PC-3 (cell line): ENCODE data around the gene CRYBA1. TPM values are rescaled to one million over a fixed set of nuclear protein-coding genes. Genes with fewer than 3 reads are reported as not detected.

Source experiments
- ATAC-seq: fragments of 200-7000 bp; cut with Tn5 transposase; 2 replicates; pipeline ENCODE4 v1.9.1; 2020; ENCODE audit warnings: mild to moderate bottlenecking, moderate library complexity
- BruUV-seq: library from RNA; stranded (reverse); fragments of 400-500 nt; replicated peaks from 2 replicates; lab custom pipeline; 2021; lab: Mats Ljungman, UMichigan
- CTCF ChIA-PET: fragments of 300-600 bp; sonication (Branson Sonifier 250); formaldehyde crosslinking; loops from one replicate; lab custom pipeline; 2022; ENCODE audit warnings: antibody characterized with exemption; lab: Charles Lee
- POLR2A ChIA-PET: fragments of 300-600 bp; sonication (Branson Sonifier 250); formaldehyde crosslinking; loops from one replicate; lab custom pipeline; 2022; ENCODE audit warnings: antibody characterized with exemption; ENCODE audit not compliant: unreplicated experiment; lab: Charles Lee
- DNase-seq: peaks from one replicate; pipeline ENCODE4 v3.0.0-alpha.2; 2015
- H2AFZ ChIP-seq: fragments of 300-600 bp; sonication (generic); 2 replicates; pipeline ENCODE4 v1.6.0; 2016; ENCODE audit warnings: antibody characterized with exemption, low read length
- H3F3A ChIP-seq: fragments of 300-600 bp; sonication (generic); one replicate; pipeline ENCODE4 v1.6.0; 2017; ENCODE audit warnings: antibody characterized with exemption, low read length, control low read depth, mild to moderate bottlenecking; ENCODE audit not compliant: unreplicated experiment
- H3K27ac ChIP-seq: fragments of 300-600 bp; sonication (generic); 2 replicates; pipeline ENCODE4 v1.5.1; 2016; ENCODE audit warnings: mild to moderate bottlenecking, low read length
- H3K27me3 ChIP-seq: fragments of 300-600 bp; sonication (generic); 2 replicates; pipeline ENCODE4 v1.6.1; 2016; ENCODE audit warnings: low read length, mixed read lengths
- H3K36me3 ChIP-seq: fragments of 300-600 bp; sonication (generic); 2 replicates; pipeline ENCODE4 v1.6.1; 2016; ENCODE audit warnings: low read depth, mixed run types, low read length, mixed read lengths
- H3K4me1 ChIP-seq: fragments of 300-600 bp; sonication (generic); 2 replicates; pipeline ENCODE4 v1.5.1; 2016; ENCODE audit warnings: low read length; ENCODE audit not compliant: insufficient read depth
- H3K4me2 ChIP-seq: fragments of 300-600 bp; sonication (generic); 2 replicates; pipeline ENCODE4 v1.6.0; 2016; ENCODE audit warnings: low read length
- H3K4me3 ChIP-seq: fragments of 300-600 bp; sonication (generic); 2 replicates; pipeline ENCODE4 v1.5.1; 2016; ENCODE audit warnings: mild to moderate bottlenecking, low read length, mixed read lengths
- H3K79me2 ChIP-seq: fragments of 300-600 bp; sonication (generic); 2 replicates; pipeline ENCODE4 v1.6.1; 2017; ENCODE audit warnings: low read length, mixed read lengths
- H3K9ac ChIP-seq: fragments of 300-600 bp; sonication (generic); 2 replicates; pipeline ENCODE4 v1.6.0; 2016; ENCODE audit warnings: mild to moderate bottlenecking, low read length
- H3K9me2 ChIP-seq: fragments of 300-600 bp; sonication (generic); replicated peaks from 2 replicates; pipeline ENCODE4 v1.6.1; 2016; ENCODE audit warnings: mixed run types, low read length, mixed read lengths
- H3K9me3 ChIP-seq: fragments of 300-600 bp; sonication (generic); 2 replicates; pipeline ENCODE4 v1.6.1; 2016; ENCODE audit warnings: low read length, mixed read lengths
- H4K20me1 ChIP-seq: fragments of 300-600 bp; sonication (generic); 2 replicates; pipeline ENCODE4 v1.6.1; 2016; ENCODE audit warnings: low read length, mixed read lengths
- EZH2 ChIP-seq: fragments of 300-600 bp; sonication (generic); IDR thresholded peaks from one replicate; pipeline ENCODE4 v1.6.1; 2017; ENCODE audit warnings: antibody characterized with exemption, mild to moderate bottlenecking, low read length; ENCODE audit not compliant: unreplicated experiment
- EZH2phosphoT487 ChIP-seq: fragments of 300-600 bp; sonication (generic); IDR thresholded peaks from 2 replicates; pipeline ENCODE4 v1.6.1; 2018; ENCODE audit warnings: mild to moderate bottlenecking, antibody characterized with exemption, low read length, borderline replicate concordance
- intact Hi-C: fragments of 100-400 bp; cut with micrococcal nuclease; formaldehyde crosslinking; loops from 2 replicates; pipeline ENCODE4 v1.9.0; 2023
- total RNA-seq: library from RNA; depleted of rRNA; stranded (reverse); fragments of >200 nt; gene quantifications from 2 replicates; pipeline ENCODE4 v1.2.3, GENCODE V29; 2014
- TF ChIP-seq, protein P1 (sequence below): fragments of 300-600 bp; sonication (generic); conservative IDR thresholded peaks from 2 replicates; pipeline ENCODE4 v1.5.1; 2017; ENCODE audit warnings: antibody characterized with exemption, low read depth, mild to moderate bottlenecking, low read length

CRYBA1 gene
- total RNA-seq, 1 experiment from 2014 or later: not detected

DNA sequence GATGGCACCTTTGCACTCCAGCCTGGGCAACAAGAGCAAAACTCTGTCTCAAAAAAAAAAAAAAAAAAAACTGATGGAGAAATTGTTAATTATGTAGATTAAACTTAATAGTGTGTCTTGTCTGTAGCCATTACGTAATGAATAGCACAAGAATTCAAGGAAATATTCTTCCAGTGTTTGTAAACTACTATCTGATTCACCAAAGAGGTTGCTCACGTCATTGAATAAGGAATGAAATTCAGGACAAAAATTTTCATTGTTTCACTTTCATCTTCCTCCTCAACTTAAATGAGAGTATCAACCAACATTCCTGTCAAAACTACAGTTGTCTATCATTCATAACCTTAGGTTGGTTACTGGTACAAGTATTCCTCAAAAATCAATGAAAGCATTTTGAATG is 35.8 kb upstream of the CRYBA1 start:
- H3K36me3 ChIP-seq: no peaks in the 10 kb centered on the region
- intact Hi-C loops: no loop called here
- ChIA-PET POLR2A (no interaction called here), CTCF (no interaction called here)
- no peak overlapping the region for H2AFZ ChIP-seq
- TF ChIP-seq EZH2: no peak
- TF ChIP-seq, protein P1, sequence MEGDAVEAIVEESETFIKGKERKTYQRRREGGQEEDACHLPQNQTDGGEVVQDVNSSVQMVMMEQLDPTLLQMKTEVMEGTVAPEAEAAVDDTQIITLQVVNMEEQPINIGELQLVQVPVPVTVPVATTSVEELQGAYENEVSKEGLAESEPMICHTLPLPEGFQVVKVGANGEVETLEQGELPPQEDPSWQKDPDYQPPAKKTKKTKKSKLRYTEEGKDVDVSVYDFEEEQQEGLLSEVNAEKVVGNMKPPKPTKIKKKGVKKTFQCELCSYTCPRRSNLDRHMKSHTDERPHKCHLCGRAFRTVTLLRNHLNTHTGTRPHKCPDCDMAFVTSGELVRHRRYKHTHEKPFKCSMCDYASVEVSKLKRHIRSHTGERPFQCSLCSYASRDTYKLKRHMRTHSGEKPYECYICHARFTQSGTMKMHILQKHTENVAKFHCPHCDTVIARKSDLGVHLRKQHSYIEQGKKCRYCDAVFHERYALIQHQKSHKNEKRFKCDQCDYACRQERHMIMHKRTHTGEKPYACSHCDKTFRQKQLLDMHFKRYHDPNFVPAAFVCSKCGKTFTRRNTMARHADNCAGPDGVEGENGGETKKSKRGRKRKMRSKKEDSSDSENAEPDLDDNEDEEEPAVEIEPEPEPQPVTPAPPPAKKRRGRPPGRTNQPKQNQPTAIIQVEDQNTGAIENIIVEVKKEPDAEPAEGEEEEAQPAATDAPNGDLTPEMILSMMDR: no peak
- TF ChIP-seq EZH2phosphoT487: no peak
- no TSS peak for BruUV-seq
- no peaks in the 10 kb centered on the region for H3F3A ChIP-seq
- no peaks in the 10 kb centered on the region for H4K20me1 ChIP-seq
- no peaks in the 10 kb centered on the region for H3K79me2 ChIP-seq
- no peak overlapping the region for H3K27ac ChIP-seq
- DNase-seq: no peak
- no peaks in the 10 kb centered on the region for H3K9me3 ChIP-seq
- no peak for ATAC-seq
- H3K4me1 ChIP-seq: no peaks in the 10 kb centered on the region
- H3K9me2 ChIP-seq: no peaks in the 10 kb centered on the region
- H3K27me3 ChIP-seq: no peaks in the 10 kb centered on the region
- H3K4me2 ChIP-seq: no peak overlapping the region
- H3K9ac ChIP-seq: no peak overlapping the region
- H3K4me3 ChIP-seq: no peak overlapping the region

DNA sequence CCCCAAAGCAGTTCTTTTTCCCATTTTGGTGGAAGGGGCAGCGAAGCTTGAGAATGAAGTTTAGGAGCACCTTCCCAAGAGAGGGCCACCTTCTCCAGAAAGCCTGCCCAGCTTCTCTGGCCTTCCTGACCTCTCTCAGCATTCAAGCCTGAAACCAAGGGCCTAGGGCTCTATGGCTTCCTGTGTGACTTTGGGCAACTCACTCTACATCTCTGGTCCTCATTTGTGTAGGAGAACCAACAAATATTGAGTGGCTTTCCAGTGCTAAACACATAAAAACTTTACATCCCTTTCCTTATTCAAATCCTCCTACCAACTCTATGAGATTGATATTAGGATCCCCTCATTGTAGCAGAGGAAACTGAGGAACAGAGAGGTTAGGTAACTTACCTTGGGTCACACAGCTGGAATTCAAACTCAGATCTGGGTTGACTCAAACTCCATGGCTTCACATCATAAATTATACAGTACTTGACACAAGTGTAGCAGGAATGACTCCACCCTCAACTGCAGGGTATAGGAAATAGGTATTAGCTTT is 34.5 kb upstream of the CRYBA1 start:
- DNase-seq (no peak), ATAC-seq (no peak)
- Histone ChIP-seq H2AFZ (no peak overlapping the region), H3K27ac (no peak overlapping the region), H3F3A (no peaks in the 10 kb centered on the region), H3K9ac (no peak overlapping the region), H3K9me3 (no peaks in the 10 kb centered on the region), H3K36me3 (no peaks in the 10 kb centered on the region), H3K9me2 (no peaks in the 10 kb centered on the region), H3K79me2 (no peaks in the 10 kb centered on the region), H3K27me3 (no peaks in the 10 kb centered on the region), H3K4me2 (no peak overlapping the region), H3K4me1 (no peaks in the 10 kb centered on the region), H4K20me1 (no peaks in the 10 kb centered on the region), H3K4me3 (no peak overlapping the region)
- POLR2A ChIA-PET: no interaction called here
- TF ChIP-seq EZH2phosphoT487 (no peak), EZH2 (no peak)
- CTCF ChIA-PET: interaction anchor here (1.4 kb wide), 1 partner anchor 88 kb away, joined by 5 read pairs; no protein-coding TSS in a partner anchor
- intact Hi-C loops: no loop called here
- BruUV-seq: no TSS peak

DNA sequence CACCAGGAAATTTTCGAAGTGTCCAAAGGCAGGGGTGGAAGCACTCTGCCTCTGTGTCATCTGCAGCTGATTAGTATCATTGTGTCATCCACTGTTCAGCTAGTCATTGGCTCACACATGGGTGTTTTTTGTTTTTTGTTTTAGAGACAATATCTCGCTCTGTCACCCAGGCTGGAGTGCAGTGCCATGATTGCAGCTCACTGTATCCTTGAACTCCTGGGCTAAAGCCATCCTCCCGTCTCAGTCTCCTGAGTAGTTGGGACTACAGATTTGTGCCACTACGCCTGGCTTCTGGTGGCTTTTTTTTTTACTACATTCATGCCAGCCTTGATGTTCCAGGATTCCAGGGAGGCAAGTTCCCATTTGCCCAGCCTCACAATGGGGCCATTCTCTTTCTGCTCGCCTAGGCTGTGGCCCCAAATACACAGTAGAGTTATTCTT is 34.0 kb upstream of the CRYBA1 start:
- no peaks in the 10 kb centered on the region for H4K20me1 ChIP-seq
- H3K27me3 ChIP-seq: no peaks in the 10 kb centered on the region
- no peaks in the 10 kb centered on the region for H3K79me2 ChIP-seq
- H3K9ac ChIP-seq: no peak overlapping the region
- no peaks in the 10 kb centered on the region for H3F3A ChIP-seq
- no peaks in the 10 kb centered on the region for H3K9me3 ChIP-seq
- H3K9me2 ChIP-seq: no peaks in the 10 kb centered on the region
- ATAC-seq (no peak), DNase-seq (no peak)
- no peak for TF ChIP-seq EZH2phosphoT487
- TF ChIP-seq EZH2: no peak
- TF ChIP-seq, protein P1: no peak
- H3K27ac ChIP-seq: no peak overlapping the region
- no peaks in the 10 kb centered on the region for H3K36me3 ChIP-seq
- no TSS peak for BruUV-seq
- no peak overlapping the region for H3K4me3 ChIP-seq
- intact Hi-C loops: no loop called here
- H3K4me2 ChIP-seq: no peak overlapping the region
- CTCF ChIA-PET: interaction anchor here (1.4 kb wide), 1 partner anchor 89 kb away, joined by 5 read pairs; no protein-coding TSS in a partner anchor
- H2AFZ ChIP-seq: no peak overlapping the region
- H3K4me1 ChIP-seq: no peaks in the 10 kb centered on the region
- POLR2A ChIA-PET: no interaction called here
